Glutamatergic neuron (in vitro differentiated cells): ENCODE results near the gene FMNL1. TPM values are rescaled to one million over a fixed set of nuclear protein-coding genes. Genes with fewer than 3 reads are reported as not detected.

ENCODE experiments used
- DNase-seq: peaks from one replicate; pipeline ENCODE4 v3.0.0; 2022
- H3K27ac Mint-ChIP-seq: one replicate; pipeline ENCODE4 v1.8.0; 2020; ENCODE audit warnings: mild to moderate bottlenecking, mixed read lengths, inconsistent platforms; ENCODE audit not compliant: unreplicated experiment
- H3K27me3 Mint-ChIP-seq: one replicate; pipeline ENCODE4 v1.8.0; 2020; ENCODE audit warnings: mild to moderate bottlenecking, moderate library complexity, mixed read lengths, inconsistent platforms; ENCODE audit not compliant: unreplicated experiment
- H3K36me3 Mint-ChIP-seq: one replicate; pipeline ENCODE4 v1.8.0; 2020; ENCODE audit warnings: mild to moderate bottlenecking, mixed read lengths, inconsistent platforms; ENCODE audit not compliant: unreplicated experiment
- H3K4me1 Mint-ChIP-seq: one replicate; pipeline ENCODE4 v1.8.0; 2020; ENCODE audit warnings: mild to moderate bottlenecking, low read depth, mixed read lengths, inconsistent platforms; ENCODE audit not compliant: unreplicated experiment
- H3K4me3 Mint-ChIP-seq: one replicate; pipeline ENCODE4 v1.8.0; 2020; ENCODE audit warnings: mild to moderate bottlenecking, mixed read lengths, inconsistent platforms; ENCODE audit not compliant: unreplicated experiment
- H3K9me3 Mint-ChIP-seq: one replicate; pipeline ENCODE4 v1.8.0; 2020; ENCODE audit warnings: mild to moderate bottlenecking, moderate library complexity, mixed read lengths, inconsistent platforms; ENCODE audit not compliant: unreplicated experiment
- CTCF ChIP-seq: fragments of 200-600 bp; sonication (generic); IDR thresholded peaks from one replicate; pipeline ENCODE4 v1.5.0; 2021; ENCODE audit not compliant: partially characterized antibody, unreplicated experiment
- total RNA-seq: library from RNA; stranded (reverse); fragmentation: NEBNext Ultra II Directional; extraction: Animal tissue kit (Norgen Biotek cat#: 25700); gene quantifications from one replicate; pipeline ENCODE4 v1.2.1, GENCODE V29; 2021; ENCODE audit not compliant: unreplicated experiment

The FMNL1 gene
- total RNA-seq, 1 donor from 2014 or later: 24.2 TPM

- no peak for TF ChIP-seq CTCF
- DNase-seq: no peak
- no peak overlapping the region for H3K4me3 Mint-ChIP-seq
- H3K27ac Mint-ChIP-seq: peak overlapping the region; percentile 37
- peaks cover 23% of the 10 kb centered on the region for H3K4me1 Mint-ChIP-seq
- peaks cover 10% of the 10 kb centered on the region for H3K27me3 Mint-ChIP-seq
- H3K36me3 Mint-ChIP-seq: no peaks in the 10 kb centered on the region
- H3K9me3 Mint-ChIP-seq: peaks cover 6% of the 10 kb centered on the region
Measured at GRCh38 chr17:45232514-45233422, 11.1 kb downstream of the FMNL1 start.

- TF ChIP-seq CTCF: no peak
- peaks cover 21% of the 10 kb centered on the region for H3K4me1 Mint-ChIP-seq
- H3K27me3 Mint-ChIP-seq: peaks cover 10% of the 10 kb centered on the region
- no peak overlapping the region for H3K27ac Mint-ChIP-seq
- H3K36me3 Mint-ChIP-seq: peaks cover 5% of the 10 kb centered on the region
- H3K4me3 Mint-ChIP-seq: no peak overlapping the region
- DNase-seq: no peak
- H3K9me3 Mint-ChIP-seq: peaks cover 6% of the 10 kb centered on the region
Measured at GRCh38 chr17:45233423-45233924, 11.8 kb downstream of the FMNL1 start.

- Mint-ChIP-seq H3K4me1 (peaks cover 13% of the 10 kb centered on the region), H3K9me3 (peaks cover 6% of the 10 kb centered on the region), H3K36me3 (peaks cover 5% of the 10 kb centered on the region), H3K27ac (no peak overlapping the region), H3K4me3 (no peak overlapping the region), H3K27me3 (peaks cover 10% of the 10 kb centered on the region)
- DNase-seq: peak; percentile 32
- TF ChIP-seq CTCF: no peak
Measured at GRCh38 chr17:45234641-45235415, 13.1 kb downstream of the FMNL1 start.

- peaks cover 11% of the 10 kb centered on the region for H3K27me3 Mint-ChIP-seq
- no peak overlapping the region for H3K4me3 Mint-ChIP-seq
- peaks cover 11% of the 10 kb centered on the region for H3K4me1 Mint-ChIP-seq
- peaks cover 6% of the 10 kb centered on the region for H3K9me3 Mint-ChIP-seq
- peak; percentile 80 for TF ChIP-seq CTCF
- no peak overlapping the region for H3K27ac Mint-ChIP-seq
- peaks cover 5% of the 10 kb centered on the region for H3K36me3 Mint-ChIP-seq
- peak; percentile 86 for DNase-seq
Measured at GRCh38 chr17:45235416-45236281, 14.0 kb downstream of the FMNL1 start.
